PFSK-1 (cell line): ENCODE measurements around the gene FUS.

ENCODE experiments used
- FOXP2 ChIP-seq: optimal IDR thresholded peaks from 2 replicates; pipeline ENCODE3; 2011; ENCODE audit warnings: borderline replicate concordance, control low read depth, inconsistent platforms; ENCODE audit not compliant: insufficient read depth; ENCODE audit errors: extremely low read length, extremely low read depth
- POLR2AphosphoS5 ChIP-seq: IDR thresholded peaks from 2 replicates; pipeline ENCODE4 v1.6.1; 2012; ENCODE audit warnings: low read depth, mild to moderate bottlenecking, control low read depth, low read length, moderate library complexity
- SIN3A ChIP-seq: IDR thresholded peaks from 2 replicates; pipeline ENCODE4 v1.6.1; 2012; ENCODE audit warnings: mild to moderate bottlenecking, low read length, moderate library complexity, borderline replicate concordance; ENCODE audit not compliant: insufficient read depth
- TAF1 ChIP-seq: IDR thresholded peaks from 2 replicates; pipeline ENCODE4 v1.6.1; 2012; ENCODE audit warnings: low read length, control low read depth, borderline replicate concordance; ENCODE audit not compliant: insufficient read depth
- TF ChIP-seq, protein P1 (sequence below), 2 experiments: IDR thresholded peaks; 2 replicates each; pipeline versions ENCODE4 v1.6.1 to v1.8.0; 2011 to 2012; ENCODE audit warnings: low read depth in 2 of 2, low read length in 2 of 2, control low read depth in 1 of 2, inconsistent platforms in 1 of 2, mild to moderate bottlenecking in 1 of 2, moderate library complexity in 1 of 2; ENCODE audit not compliant: insufficient read depth in 1 of 2

FUS gene

DNA sequence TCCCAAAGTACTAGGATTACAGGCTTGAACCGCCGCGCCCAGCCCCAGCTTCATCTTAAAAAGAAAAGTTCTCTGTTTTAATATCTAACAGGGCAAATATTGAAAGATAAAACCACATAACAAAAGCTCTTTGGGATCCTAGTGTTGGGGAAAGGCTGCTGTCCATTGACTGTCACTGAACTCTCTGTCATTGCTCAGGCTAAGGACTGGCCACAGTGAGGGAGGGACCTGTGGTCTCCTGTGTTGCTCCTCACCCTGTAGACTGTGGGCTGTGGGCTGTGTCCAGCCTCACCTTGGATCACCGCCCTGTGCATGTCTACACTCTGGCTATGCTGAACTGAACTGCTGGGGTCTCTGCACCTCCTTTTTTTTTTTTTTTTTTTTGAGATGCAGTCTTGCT, 48.3 kb downstream of the FUS start:
- TF ChIP-seq FOXP2 (no peak), SIN3A (no peak)
- TF ChIP-seq, protein P1, sequence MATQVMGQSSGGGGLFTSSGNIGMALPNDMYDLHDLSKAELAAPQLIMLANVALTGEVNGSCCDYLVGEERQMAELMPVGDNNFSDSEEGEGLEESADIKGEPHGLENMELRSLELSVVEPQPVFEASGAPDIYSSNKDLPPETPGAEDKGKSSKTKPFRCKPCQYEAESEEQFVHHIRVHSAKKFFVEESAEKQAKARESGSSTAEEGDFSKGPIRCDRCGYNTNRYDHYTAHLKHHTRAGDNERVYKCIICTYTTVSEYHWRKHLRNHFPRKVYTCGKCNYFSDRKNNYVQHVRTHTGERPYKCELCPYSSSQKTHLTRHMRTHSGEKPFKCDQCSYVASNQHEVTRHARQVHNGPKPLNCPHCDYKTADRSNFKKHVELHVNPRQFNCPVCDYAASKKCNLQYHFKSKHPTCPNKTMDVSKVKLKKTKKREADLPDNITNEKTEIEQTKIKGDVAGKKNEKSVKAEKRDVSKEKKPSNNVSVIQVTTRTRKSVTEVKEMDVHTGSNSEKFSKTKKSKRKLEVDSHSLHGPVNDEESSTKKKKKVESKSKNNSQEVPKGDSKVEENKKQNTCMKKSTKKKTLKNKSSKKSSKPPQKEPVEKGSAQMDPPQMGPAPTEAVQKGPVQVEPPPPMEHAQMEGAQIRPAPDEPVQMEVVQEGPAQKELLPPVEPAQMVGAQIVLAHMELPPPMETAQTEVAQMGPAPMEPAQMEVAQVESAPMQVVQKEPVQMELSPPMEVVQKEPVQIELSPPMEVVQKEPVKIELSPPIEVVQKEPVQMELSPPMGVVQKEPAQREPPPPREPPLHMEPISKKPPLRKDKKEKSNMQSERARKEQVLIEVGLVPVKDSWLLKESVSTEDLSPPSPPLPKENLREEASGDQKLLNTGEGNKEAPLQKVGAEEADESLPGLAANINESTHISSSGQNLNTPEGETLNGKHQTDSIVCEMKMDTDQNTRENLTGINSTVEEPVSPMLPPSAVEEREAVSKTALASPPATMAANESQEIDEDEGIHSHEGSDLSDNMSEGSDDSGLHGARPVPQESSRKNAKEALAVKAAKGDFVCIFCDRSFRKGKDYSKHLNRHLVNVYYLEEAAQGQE (IDR thresholded peaks at IDR 0.05; ENCODE audit: insufficient read depth in 1 of 2, low read depth in 2 of 2, low read length in 2 of 2), result no peak

DNA sequence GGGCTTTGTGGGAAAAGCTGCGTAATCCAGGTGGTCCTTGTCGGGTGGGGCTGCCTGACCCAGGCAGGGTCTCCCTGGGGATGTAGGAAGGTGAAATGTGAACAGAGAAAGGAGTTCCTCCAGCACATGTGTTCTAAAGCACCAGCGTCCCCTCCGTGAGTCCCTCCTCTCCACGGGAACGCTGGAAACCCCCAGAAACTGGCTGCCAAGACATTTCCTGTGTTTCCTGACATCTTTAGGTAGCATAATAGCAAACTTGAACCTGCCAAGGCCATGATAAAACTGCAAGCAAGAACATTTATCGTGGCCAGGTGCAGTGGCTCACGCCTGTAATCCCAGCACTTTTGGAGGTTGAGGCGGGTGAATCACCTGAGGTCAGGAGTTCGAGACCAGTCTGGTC, 49.6 kb downstream of the FUS start:
- TF ChIP-seq TAF1 (no peak), POLR2AphosphoS5 (no peak), FOXP2 (no peak), SIN3A (no peak)
- TF ChIP-seq, protein P1 (IDR thresholded peaks at IDR 0.05; ENCODE audit: insufficient read depth in 1 of 2, low read depth in 2 of 2, low read length in 2 of 2), result no peak

DNA sequence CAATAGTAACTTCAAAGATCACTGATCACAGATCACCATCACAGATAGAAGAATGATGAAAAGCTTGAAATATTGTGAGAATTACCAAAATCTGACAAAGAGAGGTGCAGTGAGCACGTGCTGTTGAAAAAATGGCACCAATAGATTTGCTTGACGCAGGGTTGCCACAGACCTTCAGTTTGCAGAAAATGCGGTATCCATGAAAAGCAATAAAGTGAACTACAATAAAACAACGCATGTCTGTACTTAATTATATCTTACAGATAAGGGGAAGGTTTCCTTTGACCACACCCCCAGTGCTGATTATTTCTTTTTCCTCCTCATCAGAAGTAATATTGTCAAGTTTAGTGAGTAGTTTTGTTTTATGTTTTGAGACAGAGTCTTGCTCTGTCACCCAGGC, 58.1 kb downstream of the FUS start:
- TF ChIP-seq, protein P1 (IDR thresholded peaks at IDR 0.05; ENCODE audit: insufficient read depth in 1 of 2, low read depth in 2 of 2, low read length in 2 of 2), result no peak
- no peak for TF ChIP-seq POLR2AphosphoS5
- TF ChIP-seq FOXP2, result no peak
- no peak for TF ChIP-seq SIN3A
- TF ChIP-seq TAF1, result no peak
